Measurements from ENCODE around the gene PTPN6. TPM values are rescaled to one million over a fixed set of nuclear protein-coding genes. Genes with fewer than 3 reads are reported as not detected.

Gene PTPN6
- total RNA-seq, 1 donor from 2014 or later = 70.2 TPM

DNA sequence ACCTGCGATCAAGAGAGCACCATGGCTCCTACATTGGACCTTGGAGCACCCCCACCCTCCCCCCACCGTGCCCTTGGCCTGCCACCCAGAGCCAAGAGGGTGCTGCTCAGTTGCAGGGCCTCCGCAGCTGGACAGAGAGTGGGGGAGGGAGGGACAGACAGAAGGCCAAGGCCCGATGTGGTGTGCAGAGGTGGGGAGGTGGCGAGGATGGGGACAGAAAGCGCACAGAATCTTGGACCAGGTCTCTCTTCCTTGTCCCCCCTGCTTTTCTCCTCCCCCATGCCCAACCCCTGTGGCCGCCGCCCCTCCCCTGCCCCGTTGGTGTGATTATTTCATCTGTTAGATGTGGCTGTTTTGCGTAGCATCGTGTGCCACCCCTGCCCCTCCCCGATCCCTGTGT lies 9.4 kb upstream of the PTPN6 start:
- H3K4me1 Mint-ChIP-seq (ENCODE audit: low read depth) = peaks cover 42% of the 10 kb centered on the region
- H3K9me3 Mint-ChIP-seq (ENCODE audit: low read depth) = no peaks in the 10 kb centered on the region
- H3K27me3 Mint-ChIP-seq = no peaks in the 10 kb centered on the region
- H3K36me3 Mint-ChIP-seq (ENCODE audit: insufficient read depth) = peaks cover 22% of the 10 kb centered on the region
- H3K4me3 Mint-ChIP-seq (ENCODE audit: low read depth) = no peak overlapping the region
- DNase-seq (ENCODE audit: low spot score, unreplicated experiment) = no peak
- TF ChIP-seq, protein P1, sequence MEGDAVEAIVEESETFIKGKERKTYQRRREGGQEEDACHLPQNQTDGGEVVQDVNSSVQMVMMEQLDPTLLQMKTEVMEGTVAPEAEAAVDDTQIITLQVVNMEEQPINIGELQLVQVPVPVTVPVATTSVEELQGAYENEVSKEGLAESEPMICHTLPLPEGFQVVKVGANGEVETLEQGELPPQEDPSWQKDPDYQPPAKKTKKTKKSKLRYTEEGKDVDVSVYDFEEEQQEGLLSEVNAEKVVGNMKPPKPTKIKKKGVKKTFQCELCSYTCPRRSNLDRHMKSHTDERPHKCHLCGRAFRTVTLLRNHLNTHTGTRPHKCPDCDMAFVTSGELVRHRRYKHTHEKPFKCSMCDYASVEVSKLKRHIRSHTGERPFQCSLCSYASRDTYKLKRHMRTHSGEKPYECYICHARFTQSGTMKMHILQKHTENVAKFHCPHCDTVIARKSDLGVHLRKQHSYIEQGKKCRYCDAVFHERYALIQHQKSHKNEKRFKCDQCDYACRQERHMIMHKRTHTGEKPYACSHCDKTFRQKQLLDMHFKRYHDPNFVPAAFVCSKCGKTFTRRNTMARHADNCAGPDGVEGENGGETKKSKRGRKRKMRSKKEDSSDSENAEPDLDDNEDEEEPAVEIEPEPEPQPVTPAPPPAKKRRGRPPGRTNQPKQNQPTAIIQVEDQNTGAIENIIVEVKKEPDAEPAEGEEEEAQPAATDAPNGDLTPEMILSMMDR (IDR thresholded peaks at IDR 0.05; ENCODE audit: unreplicated experiment) = no peak
- no peak overlapping the region for H3K27ac Mint-ChIP-seq

DNA sequence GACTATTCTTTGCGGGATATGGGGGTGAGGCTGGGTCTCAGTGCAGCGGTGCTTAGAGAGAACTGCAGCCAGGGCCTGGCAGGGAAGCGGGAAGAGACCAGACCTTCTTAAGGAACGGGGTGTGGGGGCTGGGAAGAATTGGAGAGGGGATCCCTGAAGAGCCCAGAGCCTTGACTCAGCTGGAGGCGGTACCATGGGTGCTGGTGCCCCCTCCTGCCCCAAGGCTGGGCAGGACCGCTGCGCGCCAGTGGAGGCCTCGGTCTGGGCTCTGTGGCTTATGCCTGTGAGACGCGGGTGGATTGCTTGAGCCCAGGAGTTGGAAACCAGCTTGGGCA lies 8.9 kb upstream of the PTPN6 start:
- no peaks in the 10 kb centered on the region for H3K9me3 Mint-ChIP-seq (ENCODE audit: low read depth)
- TF ChIP-seq, protein P1 (IDR thresholded peaks at IDR 0.05; ENCODE audit: unreplicated experiment) = no peak
- H3K36me3 Mint-ChIP-seq (ENCODE audit: insufficient read depth) = peaks cover 21% of the 10 kb centered on the region
- DNase-seq (ENCODE audit: low spot score, unreplicated experiment) = no peak
- peak overlapping the region; percentile 100 for H3K27ac Mint-ChIP-seq
- no peak overlapping the region for H3K4me3 Mint-ChIP-seq (ENCODE audit: low read depth)
- peaks cover 44% of the 10 kb centered on the region for H3K4me1 Mint-ChIP-seq (ENCODE audit: low read depth)
- H3K27me3 Mint-ChIP-seq = no peaks in the 10 kb centered on the region

DNA sequence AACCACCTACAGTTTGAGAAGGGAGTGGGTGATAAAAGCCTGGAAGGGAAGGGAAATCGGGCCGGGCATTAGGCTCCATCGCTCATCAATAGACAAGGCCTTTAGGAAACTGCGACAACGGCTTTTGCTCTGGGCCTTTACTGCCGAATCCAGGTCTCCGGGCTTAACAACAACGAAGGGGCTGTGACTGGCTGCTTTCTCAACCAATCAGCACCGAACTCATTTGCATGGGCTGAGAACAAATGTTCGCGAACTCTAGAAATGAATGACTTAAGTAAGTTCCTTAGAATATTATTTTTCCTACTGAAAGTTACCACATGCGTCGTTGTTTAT lies 7.8 kb upstream of the PTPN6 start:
- peaks cover 19% of the 10 kb centered on the region for H3K36me3 Mint-ChIP-seq (ENCODE audit: insufficient read depth)

DNA sequence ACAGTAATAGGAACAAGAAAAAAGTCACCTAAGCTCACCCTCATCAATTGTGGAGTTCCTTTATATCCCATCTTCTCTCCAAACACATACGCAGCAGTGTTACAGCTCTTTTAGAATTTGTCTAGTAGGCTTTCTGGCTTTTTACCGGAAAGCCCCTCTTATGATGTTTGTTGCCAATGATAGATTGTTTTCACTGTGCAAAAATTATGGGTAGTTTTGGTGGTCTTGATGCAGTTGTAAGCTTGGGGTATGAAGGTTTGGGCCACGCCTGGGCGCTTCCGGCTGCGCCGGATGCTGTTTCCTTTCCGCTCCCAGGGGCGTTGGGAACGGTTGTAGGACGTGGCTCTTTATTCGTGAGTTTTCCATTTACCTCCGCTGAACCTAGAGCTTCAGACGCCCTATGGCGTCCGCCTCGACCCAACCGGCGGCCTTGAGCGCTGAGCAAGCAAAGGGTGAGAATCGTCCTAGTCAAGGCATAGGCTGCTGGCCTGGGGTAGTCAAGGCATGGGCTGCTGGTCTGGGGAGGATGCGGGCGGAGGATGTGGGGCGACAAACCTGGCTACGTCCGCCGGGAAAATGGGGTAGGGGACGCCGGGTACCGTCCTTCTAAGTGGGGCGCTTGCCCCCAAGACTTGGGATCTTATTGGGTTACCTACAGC lies 7.3 kb upstream of the PTPN6 start, which contains the start of the genes C12orf57 and RNU7-1:
Gene C12orf57, plus strand, starts transcription at position 301 of the 659 bp plus-strand sequence. Its CDS starts 100 bp downstream, at position 401.
Gene RNU7-1, plus strand, starts transcription at position 95 of the 659 bp plus-strand sequence.
- H3K4me3 Mint-ChIP-seq (ENCODE audit: low read depth) = peak within 1 kb of the TSS; percentile 86
- H3K36me3 Mint-ChIP-seq (ENCODE audit: insufficient read depth) = peaks cover 19% of the 10 kb centered on the region
- TF ChIP-seq, protein P1 (IDR thresholded peaks at IDR 0.05; ENCODE audit: unreplicated experiment) = no peak
- no peaks in the 10 kb centered on the region for H3K9me3 Mint-ChIP-seq (ENCODE audit: low read depth)
- H3K27ac Mint-ChIP-seq = peak within 1 kb of the TSS; percentile 100
- H3K27me3 Mint-ChIP-seq = no peaks in the 10 kb centered on the region
- peaks cover 39% of the 10 kb centered on the region for H3K4me1 Mint-ChIP-seq (ENCODE audit: low read depth)
- DNase-seq (ENCODE audit: low spot score, unreplicated experiment) = peak; percentile 64

More for the DNA sequence above, 7.8 kb upstream of the PTPN6 start:
- Mint-ChIP-seq H3K27me3 (no peaks in the 10 kb centered on the region), H3K9me3 (ENCODE audit: low read depth) (no peaks in the 10 kb centered on the region), H3K4me3 (ENCODE audit: low read depth) (peak overlapping the region; percentile 86), H3K27ac (peak overlapping the region; percentile 100), H3K4me1 (ENCODE audit: low read depth) (peaks cover 40% of the 10 kb centered on the region)
- TF ChIP-seq, protein P1 (IDR thresholded peaks at IDR 0.05; ENCODE audit: unreplicated experiment) = no peak
- DNase-seq (ENCODE audit: low spot score, unreplicated experiment) = peak; percentile 69

DNA sequence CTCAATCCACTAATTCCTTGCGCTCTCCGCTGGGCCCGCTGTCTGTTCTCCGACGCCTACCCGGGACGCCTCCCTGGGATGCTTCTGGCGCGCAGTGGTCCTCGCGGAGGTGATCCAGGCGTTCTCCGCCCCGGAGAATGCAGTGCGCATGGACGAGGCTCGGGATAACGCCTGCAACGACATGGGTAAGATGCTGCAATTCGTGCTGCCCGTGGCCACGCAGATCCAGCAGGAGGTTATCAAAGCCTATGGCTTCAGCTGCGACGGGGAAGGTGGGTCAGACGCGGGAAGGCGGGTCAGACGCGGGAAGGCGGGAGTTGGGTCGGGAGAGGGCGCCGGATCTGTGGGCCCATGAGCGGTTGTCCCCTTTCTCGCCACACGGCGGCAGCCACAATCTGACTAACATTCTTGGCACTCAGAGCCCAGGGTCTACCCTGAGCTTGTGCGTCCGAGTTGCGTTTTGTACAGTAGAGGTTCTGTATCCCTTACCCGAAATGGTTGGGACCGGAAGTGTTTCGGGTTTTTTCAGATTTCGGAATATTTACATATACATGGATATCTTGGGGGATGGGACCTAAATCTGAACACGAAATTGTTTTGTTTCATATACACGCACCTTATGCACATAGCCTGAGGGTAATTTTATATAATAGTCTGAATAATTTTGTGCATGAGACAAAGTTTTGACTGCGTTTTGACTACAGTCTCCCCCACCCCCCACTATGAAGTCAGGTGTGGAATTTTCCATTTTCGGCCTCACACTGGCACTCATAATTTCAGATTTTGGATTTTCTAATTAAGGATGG lies 6.6 kb upstream of the PTPN6 start:
- TF ChIP-seq, protein P1 (IDR thresholded peaks at IDR 0.05; ENCODE audit: unreplicated experiment) = peak; percentile 90
- H3K4me3 Mint-ChIP-seq (ENCODE audit: low read depth) = peak overlapping the region; percentile 86
- H3K4me1 Mint-ChIP-seq (ENCODE audit: low read depth) = peaks cover 37% of the 10 kb centered on the region
- H3K27ac Mint-ChIP-seq = peak overlapping the region; percentile 100
- peaks cover 15% of the 10 kb centered on the region for H3K36me3 Mint-ChIP-seq (ENCODE audit: insufficient read depth)
- peak; percentile 89 for DNase-seq (ENCODE audit: low spot score, unreplicated experiment)
- H3K9me3 Mint-ChIP-seq (ENCODE audit: low read depth) = no peaks in the 10 kb centered on the region
- no peaks in the 10 kb centered on the region for H3K27me3 Mint-ChIP-seq
